Panc1 (cell line): Measurements from ENCODE around the gene CCDC169. TPM values are rescaled to one million over a fixed set of nuclear protein-coding genes. Genes with fewer than 3 reads are reported as not detected.

ENCODE experiments used
- ATAC-seq: fragments of 200-7000 bp; cut with Tn5 transposase; 2 replicates; pipeline ENCODE4 v1.9.1; 2020; ENCODE audit warnings: mild to moderate bottlenecking, moderate library complexity
- BruUV-seq: library from RNA; stranded (reverse); fragments of 400-500 nt; replicated peaks from 2 replicates; lab custom pipeline; 2021; lab: Mats Ljungman, UMichigan
- CTCF ChIA-PET: fragments of 300-600 bp; sonication (Branson Sonifier 250); formaldehyde crosslinking; loops from one replicate; lab custom pipeline; 2022; ENCODE audit warnings: antibody characterized with exemption; lab: Charles Lee
- POLR2A ChIA-PET: fragments of 300-600 bp; sonication (Branson Sonifier 250); formaldehyde crosslinking; loops from one replicate; lab custom pipeline; 2022; ENCODE audit warnings: antibody characterized with exemption; lab: Charles Lee
- DNase-seq: peaks from one replicate; pipeline ENCODE4 v3.0.0-alpha.2; 2010; ENCODE audit warnings: low read depth, low spot score
- H3K27ac ChIP-seq: 2 replicates; pipeline ENCODE4 v1.5.1; 2011; ENCODE audit warnings: mild to moderate bottlenecking, low read length, inconsistent platforms
- H3K27me3 ChIP-seq: fragments of 200-500 bp; sonication (Bioruptor generic); 2 replicates; pipeline ENCODE4 v1.6.0; 2014; ENCODE audit warnings: low read length, inconsistent platforms; ENCODE audit not compliant: control insufficient read depth, insufficient read depth
- H3K36me3 ChIP-seq: fragments of 200-500 bp; sonication (Bioruptor generic); 2 replicates; pipeline ENCODE4 v1.5.1; 2014; ENCODE audit warnings: inconsistent platforms, mild to moderate bottlenecking, low read length, moderate library complexity; ENCODE audit not compliant: control insufficient read depth, insufficient read depth
- H3K4me1 ChIP-seq: 2 replicates; pipeline ENCODE4 v1.5.1; 2011; ENCODE audit warnings: inconsistent platforms, mild to moderate bottlenecking, low read length, moderate library complexity; ENCODE audit not compliant: control insufficient read depth, insufficient read depth
- H3K4me3 ChIP-seq, 2 experiments: 2 replicates each; pipeline ENCODE4 v1.5.1; 2011 to 2012; ENCODE audit warnings: low read depth in 2 of 2, low read length in 2 of 2, mild to moderate bottlenecking in 2 of 2, inconsistent platforms in 1 of 2, moderate library complexity in 1 of 2
- H3K9me3 ChIP-seq: fragments of 200-500 bp; sonication (Bioruptor generic); 2 replicates; pipeline ENCODE4 v1.5.1; 2014; ENCODE audit warnings: low read depth, mild to moderate bottlenecking, inconsistent platforms, low read length, moderate library complexity; ENCODE audit not compliant: control insufficient read depth, insufficient read depth
- CTCF ChIP-seq: fragments of 450-650 bp; IDR thresholded peaks from 2 replicates; pipeline ENCODE4 v1.5.1; 2017; ENCODE audit warnings: mild to moderate bottlenecking
- POLR2AphosphoS5 ChIP-seq: IDR thresholded peaks from 2 replicates; pipeline ENCODE4 v1.6.1; 2012; ENCODE audit warnings: mild to moderate bottlenecking, low read depth, low read length, moderate library complexity
- REST ChIP-seq, 2 experiments: IDR thresholded peaks; 2 replicates each; pipeline ENCODE4 v1.6.1; 2011 to 2012; ENCODE audit warnings: low read depth in 2 of 2, control low read depth in 1 of 2, low read length in 1 of 2, mild to moderate bottlenecking in 1 of 2, moderate library complexity in 1 of 2; ENCODE audit not compliant: insufficient read depth in 1 of 2
- SIN3A ChIP-seq: IDR thresholded peaks from 2 replicates; pipeline ENCODE4 v1.6.1; 2012; ENCODE audit warnings: low read depth, mild to moderate bottlenecking, low read length, moderate library complexity, borderline replicate concordance; ENCODE audit not compliant: insufficient read depth
- TCF7L2 ChIP-seq: IDR thresholded peaks from 2 replicates; pipeline ENCODE4 v1.6.1; 2011; ENCODE audit warnings: mild to moderate bottlenecking, low read depth, low read length, inconsistent platforms
- in situ Hi-C: cut with HindIII; loops from 2 replicates; pipeline ENCODE4 v1.10.0; 2016; ENCODE audit warnings: low sequenced_read_pairs, low pct_unique_long_range_greater_than_20kb
- intact Hi-C: fragments of 100-400 bp; cut with micrococcal nuclease; formaldehyde crosslinking; loops from one replicate; pipeline ENCODE4 v1.10.0; 2022; ENCODE audit not compliant: unreplicated experiment
- total RNA-seq: library from RNA; stranded (reverse); gene quantifications from one replicate; pipeline ENCODE4 v1.2.1, GENCODE V29; 2021; ENCODE audit not compliant: unreplicated experiment

The CCDC169 gene
- total RNA-seq, 1 experiment from 2014 or later, result 2.3 TPM

GRCh38 chr13:36248700-36249099 lies 48.9 kb downstream of the CCDC169 start:
- Histone ChIP-seq H3K27ac (no peak overlapping the region), H3K9me3 (no peaks in the 10 kb centered on the region), H3K36me3 (no peaks in the 10 kb centered on the region), H3K4me1 (no peaks in the 10 kb centered on the region), H3K27me3 (no peaks in the 10 kb centered on the region), H3K4me3 (no peak overlapping the region)
- no peak for TF ChIP-seq CTCF
- TF ChIP-seq SIN3A, result no peak
- TF ChIP-seq REST (IDR thresholded peaks at IDR 0.05; ENCODE audit: insufficient read depth in 1 of 2, low read depth in 2 of 2, low read length in 1 of 2), result no peak
- no peak for TF ChIP-seq TCF7L2
- no peak for TF ChIP-seq POLR2AphosphoS5
- CTCF ChIA-PET, result no interaction called here
- intact Hi-C loops (no loop called here), in situ Hi-C loops (no loop called here)
- no peak for ATAC-seq
- POLR2A ChIA-PET, result no interaction called here
- BruUV-seq, result no TSS peak
- no peak for DNase-seq

GRCh38 chr13:36244990-36245389 lies 52.6 kb downstream of the CCDC169 start:
- CTCF ChIA-PET, result no interaction called here
- H3K4me3 ChIP-seq, result no peak overlapping the region
- TF ChIP-seq REST (IDR thresholded peaks at IDR 0.05; ENCODE audit: insufficient read depth in 1 of 2, low read depth in 2 of 2, low read length in 1 of 2), result no peak
- POLR2A ChIA-PET, result no interaction called here
- no peaks in the 10 kb centered on the region for H3K36me3 ChIP-seq
- in situ Hi-C loops, result no loop called here
- intact Hi-C loops, result no loop called here
- H3K4me1 ChIP-seq, result no peaks in the 10 kb centered on the region
- no peak for ATAC-seq
- H3K27me3 ChIP-seq, result no peaks in the 10 kb centered on the region
- H3K9me3 ChIP-seq, result no peaks in the 10 kb centered on the region
- H3K27ac ChIP-seq, result no peak overlapping the region
- no peak for DNase-seq
- BruUV-seq, result no TSS peak
